EL (cell line): ENCODE data around the gene COL5A1.

Experiments
- DNase-seq: peaks from one replicate; pipeline ENCODE4 v3.0.0-alpha.2; 2016

The COL5A1 gene

GRCh38 chr9:134796882-134797281 is 155.3 kb downstream of the COL5A1 start:
- DNase-seq: no peak

GRCh38 chr9:134800791-134801339 is 159.3 kb downstream of the COL5A1 start:
- no peak for DNase-seq

- no peak for DNase-seq
These were observed 160.7 kb downstream of the COL5A1 start for GRCh38 chr9:134802216-134802795.

- DNase-seq: no peak
These were observed 163.3 kb downstream of the COL5A1 start for GRCh38 chr9:134804871-134805270.

GRCh38 chr9:134807716-134808446 is 166.3 kb downstream of the COL5A1 start:
- DNase-seq: no peak

GRCh38 chr9:134808447-134808792 is 166.8 kb downstream of the COL5A1 start:
- no peak for DNase-seq

- DNase-seq: no peak
These were observed 167.7 kb downstream of the COL5A1 start for GRCh38 chr9:134809292-134809691.

GRCh38 chr9:134809826-134810225 is 168.2 kb downstream of the COL5A1 start:
- DNase-seq: no peak

- no peak for DNase-seq
These were observed 169.6 kb downstream of the COL5A1 start for GRCh38 chr9:134811079-134811672.

GRCh38 chr9:134811673-134812342 is 170.2 kb downstream of the COL5A1 start:
- peak; percentile 86 for DNase-seq

- DNase-seq: no peak
These were observed 170.7 kb downstream of the COL5A1 start for GRCh38 chr9:134812343-134812673.

GRCh38 chr9:134813841-134814240 is 172.2 kb downstream of the COL5A1 start:
- no peak for DNase-seq

- DNase-seq: peak; percentile 28
These were observed 173.1 kb downstream of the COL5A1 start for GRCh38 chr9:134814598-134815215.

GRCh38 chr9:134815435-134816214 is 174.0 kb downstream of the COL5A1 start:
- no peak for DNase-seq

- DNase-seq: no peak
These were observed 174.7 kb downstream of the COL5A1 start for GRCh38 chr9:134816264-134816663.

- no peak for DNase-seq
These were observed 176.5 kb downstream of the COL5A1 start for GRCh38 chr9:134818000-134818568.

- no peak for DNase-seq
These were observed 177.0 kb downstream of the COL5A1 start for GRCh38 chr9:134818591-134818990.

GRCh38 chr9:134820901-134821300 is 179.3 kb downstream of the COL5A1 start:
- DNase-seq: no peak

GRCh38 chr9:134822541-134822940 is 180.9 kb downstream of the COL5A1 start:
- DNase-seq: no peak

- no peak for DNase-seq
These were observed 182.0 kb downstream of the COL5A1 start for GRCh38 chr9:134823623-134824022.

GRCh38 chr9:134824583-134824982 is 183.0 kb downstream of the COL5A1 start:
- no peak for DNase-seq

GRCh38 chr9:134825025-134825424 is 183.4 kb downstream of the COL5A1 start:
- DNase-seq: no peak
